Measurements from ENCODE around the gene APOBEC3G.
"Not testable (repeated sequence)": the region's sequence is repeated elsewhere in the genome, so short reads cannot be mapped to it uniquely, and the experiment has no call there.

Gene APOBEC3G

GRCh38 chr22:39040538-39041296 lies 36.4 kb upstream of the APOBEC3G start, which contains the start of gene APOBEC3F:
Gene APOBEC3F (plus strand): TSS chr22:39040864. CDS start chr22:39040961, 97 bp downstream.
- TF ChIP-seq CTCF (conservative IDR thresholded peaks at IDR 0.05; ENCODE audit: low read depth, low read length) = peak; percentile 10
- peak within 1 kb of the TSS; percentile 68 for H3K4me3 ChIP-seq (ENCODE audit: low read depth, low read length)
- peak; percentile 57 for DNase-seq (ENCODE audit: low read depth)

- TF ChIP-seq CTCF (conservative IDR thresholded peaks at IDR 0.05; ENCODE audit: low read depth, low read length) = no peak
Measured at GRCh38 chr22:39041908-39042307, 35.2 kb upstream of the APOBEC3G start.

GRCh38 chr22:39043063-39043462 lies 34.0 kb upstream of the APOBEC3G start:
- H3K4me3 ChIP-seq (ENCODE audit: low read depth, low read length); DNase-seq (ENCODE audit: low read depth): not testable (repeated sequence)

More at GRCh38 chr22:39041908-39042307, 35.2 kb upstream of the APOBEC3G start:
- no peak for DNase-seq (ENCODE audit: low read depth)
- H3K4me3 ChIP-seq (ENCODE audit: low read depth, low read length) = no peak overlapping the region

- DNase-seq (ENCODE audit: low read depth); H3K4me3 ChIP-seq (ENCODE audit: low read depth, low read length): not testable (repeated sequence)
Measured at GRCh38 chr22:39045136-39045535, 31.9 kb upstream of the APOBEC3G start.

- not testable (repeated sequence) for DNase-seq (ENCODE audit: low read depth); H3K4me3 ChIP-seq (ENCODE audit: low read depth, low read length)
Measured at GRCh38 chr22:39049486-39049885, 27.6 kb upstream of the APOBEC3G start.

- not testable (repeated sequence) for H3K4me3 ChIP-seq (ENCODE audit: low read depth, low read length); DNase-seq (ENCODE audit: low read depth)
Measured at GRCh38 chr22:39051844-39052495, 25.1 kb upstream of the APOBEC3G start.

- no peak overlapping the region for H3K4me3 ChIP-seq (ENCODE audit: low read depth, low read length)
- TF ChIP-seq CTCF (conservative IDR thresholded peaks at IDR 0.05; ENCODE audit: low read depth, low read length) = no peak
- DNase-seq (ENCODE audit: low read depth) = no peak
Measured at GRCh38 chr22:39055658-39056057, 21.4 kb upstream of the APOBEC3G start.

GRCh38 chr22:39061290-39061689 lies 15.8 kb upstream of the APOBEC3G start:
- DNase-seq (ENCODE audit: low read depth); H3K4me3 ChIP-seq (ENCODE audit: low read depth, low read length): not testable (repeated sequence)

GRCh38 chr22:39061951-39062350 lies 15.1 kb upstream of the APOBEC3G start:
- not testable (repeated sequence) for DNase-seq (ENCODE audit: low read depth); H3K4me3 ChIP-seq (ENCODE audit: low read depth, low read length)

GRCh38 chr22:39063904-39064303 lies 13.2 kb upstream of the APOBEC3G start:
- not testable (repeated sequence) for DNase-seq (ENCODE audit: low read depth); H3K4me3 ChIP-seq (ENCODE audit: low read depth, low read length)

- DNase-seq (ENCODE audit: low read depth); H3K4me3 ChIP-seq (ENCODE audit: low read depth, low read length): not testable (repeated sequence)
Measured at GRCh38 chr22:39066442-39067276, 10.4 kb upstream of the APOBEC3G start.
